OCI-LY7 (cell line): ENCODE results near the gene DNAH17. TPM values are rescaled to one million over a fixed set of nuclear protein-coding genes. Genes with fewer than 3 reads are reported as not detected.

Experiments
- BruUV-seq: library from RNA; stranded (reverse); fragments of 400-500 nt; replicated peaks from 2 replicates; lab custom pipeline; 2021; lab: Mats Ljungman, UMichigan
- CTCF ChIA-PET: fragments of 300-600 bp; sonication (Branson Sonifier 250); formaldehyde crosslinking; loops from one replicate; lab custom pipeline; 2022; ENCODE audit warnings: antibody characterized with exemption; ENCODE audit not compliant: unreplicated experiment; lab: Charles Lee
- POLR2A ChIA-PET: fragments of 300-600 bp; sonication (Branson Sonifier 250); formaldehyde crosslinking; loops from one replicate; lab custom pipeline; 2022; ENCODE audit warnings: antibody characterized with exemption; lab: Charles Lee
- DNase-seq: peaks from one replicate; pipeline ENCODE4 v3.0.0-alpha.2; 2015; ENCODE audit warnings: low spot score
- H2AFZ ChIP-seq: fragments of 200-600 bp; sonication (generic), shearing (Covaris generic); 2 replicates; pipeline ENCODE4 v1.6.1; 2014; ENCODE audit warnings: mild to moderate bottlenecking, antibody characterized with exemption, low read length, moderate library complexity
- H3K27ac ChIP-seq: fragments of 200-600 bp; sonication (generic); 2 replicates; pipeline ENCODE4 v1.5.1; 2014; ENCODE audit warnings: mixed run types, low read depth, mild to moderate bottlenecking, moderate library complexity, low read length, inconsistent platforms; ENCODE audit not compliant: poor library complexity, severe bottlenecking
- H3K36me3 ChIP-seq: fragments of 200-600 bp; sonication (generic); 2 replicates; pipeline ENCODE4 v1.6.1; 2014; ENCODE audit warnings: mild to moderate bottlenecking, antibody characterized with exemption, low read length, moderate library complexity, mixed read lengths; ENCODE audit not compliant: insufficient read depth
- H3K4me1 ChIP-seq: fragments of 200-600 bp; sonication (generic); 2 replicates; pipeline ENCODE4 v1.5.1; 2014; ENCODE audit warnings: mild to moderate bottlenecking, low read length; ENCODE audit not compliant: insufficient read depth, poor library complexity, severe bottlenecking
- H3K4me2 ChIP-seq: fragments of 200-600 bp; sonication (generic); 2 replicates; pipeline ENCODE4 v1.6.1; 2014; ENCODE audit warnings: mild to moderate bottlenecking, low read length
- H3K4me3 ChIP-seq: fragments of 200-600 bp; sonication (generic); 2 replicates; pipeline ENCODE4 v1.5.1; 2014; ENCODE audit warnings: mild to moderate bottlenecking, low read depth, low read length; ENCODE audit not compliant: poor library complexity, severe bottlenecking
- H3K79me2 ChIP-seq: fragments of 200-600 bp; sonication (generic); 2 replicates; pipeline ENCODE4 v1.6.1; 2016; ENCODE audit warnings: low read depth, mild to moderate bottlenecking, low read length, moderate library complexity, mixed read lengths; ENCODE audit not compliant: insufficient read depth
- H3K9me2 ChIP-seq: fragments of 200-600 bp; sonication (generic); 2 replicates; pipeline ENCODE4 v1.6.1; 2016; ENCODE audit warnings: mild to moderate bottlenecking, low read length, mixed read lengths; ENCODE audit not compliant: insufficient read depth
- H3K9me3 ChIP-seq: fragments of 200-600 bp; sonication (generic); 2 replicates; pipeline ENCODE4 v1.6.1; 2014; ENCODE audit warnings: mild to moderate bottlenecking, mixed run types, low read length, mixed read lengths
- H4K20me1 ChIP-seq: fragments of 200-600 bp; sonication (generic); 2 replicates; pipeline ENCODE4 v1.6.1; 2014; ENCODE audit warnings: mild to moderate bottlenecking, antibody characterized with exemption, low read length, moderate library complexity, mixed read lengths; ENCODE audit not compliant: insufficient read depth
- EZH2phosphoT487 ChIP-seq: fragments of 200-600 bp; sonication (generic); IDR thresholded peaks from 2 replicates; pipeline ENCODE4 v1.6.1; 2018; ENCODE audit warnings: low read depth, borderline replicate concordance, mild to moderate bottlenecking, mixed run types, antibody characterized with exemption, low read length, moderate library complexity, mixed read lengths
- intact Hi-C: fragments of 100-400 bp; cut with micrococcal nuclease; formaldehyde crosslinking; loops from one replicate; pipeline ENCODE4 v1.10.0; 2022; ENCODE audit not compliant: unreplicated experiment
- total RNA-seq, 2 experiments: library from RNA; depleted of rRNA in 1 of 2; stranded (reverse); fragments of >200 nt in 1 of 2; shearing (Covaris generic) in 1 of 2; gene quantifications; 2 replicates each; pipeline ENCODE4 v1.2.3, GENCODE V29; 2014 to 2022
- TF ChIP-seq, protein P1 (sequence below): fragments of 200-600 bp; sonication (generic); conservative IDR thresholded peaks from 2 replicates; pipeline ENCODE4 v1.5.1; 2014; ENCODE audit warnings: mild to moderate bottlenecking, antibody characterized with exemption, low read length, moderate library complexity, mixed read lengths

The DNAH17 gene
- total RNA-seq, 2 experiments from 2014 or later: 0.89 to 1.1 TPM

DNA sequence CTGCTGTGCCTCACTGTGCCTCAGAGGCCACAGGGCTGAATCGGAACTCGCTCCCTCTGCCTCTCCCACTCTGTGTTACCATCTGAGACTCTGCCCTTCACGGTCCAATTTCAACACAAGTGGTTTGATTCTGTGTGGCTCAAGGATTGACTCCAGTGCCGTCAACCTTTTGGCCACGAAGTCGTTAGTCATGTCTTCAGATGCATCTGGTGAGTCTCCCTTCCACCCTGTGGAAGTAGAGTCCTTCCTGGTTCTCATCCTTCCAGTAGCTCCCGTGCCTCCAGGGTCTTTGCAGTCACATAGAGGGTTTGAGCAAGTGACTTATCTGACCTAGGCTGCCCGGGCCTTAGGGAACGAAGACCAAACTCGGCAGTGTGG is 147.6 kb downstream of the DNAH17 start:
- Histone ChIP-seq H3K4me1 (no peaks in the 10 kb centered on the region), H3K79me2 (no peaks in the 10 kb centered on the region), H3K27ac (no peak overlapping the region), H3K36me3 (peaks cover 20% of the 10 kb centered on the region; the same call in 1 of the 2 replicates), H2AFZ (no peak overlapping the region), H4K20me1 (no peaks in the 10 kb centered on the region), H3K4me2 (no peak overlapping the region), H3K9me3 (no peaks in the 10 kb centered on the region), H3K4me3 (no peak overlapping the region), H3K9me2 (no peaks in the 10 kb centered on the region)
- intact Hi-C loops: no loop called here
- no peak for DNase-seq
- no TSS peak for BruUV-seq
- CTCF ChIA-PET: no interaction called here
- no peak for TF ChIP-seq EZH2phosphoT487
- TF ChIP-seq, protein P1, sequence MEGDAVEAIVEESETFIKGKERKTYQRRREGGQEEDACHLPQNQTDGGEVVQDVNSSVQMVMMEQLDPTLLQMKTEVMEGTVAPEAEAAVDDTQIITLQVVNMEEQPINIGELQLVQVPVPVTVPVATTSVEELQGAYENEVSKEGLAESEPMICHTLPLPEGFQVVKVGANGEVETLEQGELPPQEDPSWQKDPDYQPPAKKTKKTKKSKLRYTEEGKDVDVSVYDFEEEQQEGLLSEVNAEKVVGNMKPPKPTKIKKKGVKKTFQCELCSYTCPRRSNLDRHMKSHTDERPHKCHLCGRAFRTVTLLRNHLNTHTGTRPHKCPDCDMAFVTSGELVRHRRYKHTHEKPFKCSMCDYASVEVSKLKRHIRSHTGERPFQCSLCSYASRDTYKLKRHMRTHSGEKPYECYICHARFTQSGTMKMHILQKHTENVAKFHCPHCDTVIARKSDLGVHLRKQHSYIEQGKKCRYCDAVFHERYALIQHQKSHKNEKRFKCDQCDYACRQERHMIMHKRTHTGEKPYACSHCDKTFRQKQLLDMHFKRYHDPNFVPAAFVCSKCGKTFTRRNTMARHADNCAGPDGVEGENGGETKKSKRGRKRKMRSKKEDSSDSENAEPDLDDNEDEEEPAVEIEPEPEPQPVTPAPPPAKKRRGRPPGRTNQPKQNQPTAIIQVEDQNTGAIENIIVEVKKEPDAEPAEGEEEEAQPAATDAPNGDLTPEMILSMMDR: no peak
- POLR2A ChIA-PET: no interaction called here

DNA sequence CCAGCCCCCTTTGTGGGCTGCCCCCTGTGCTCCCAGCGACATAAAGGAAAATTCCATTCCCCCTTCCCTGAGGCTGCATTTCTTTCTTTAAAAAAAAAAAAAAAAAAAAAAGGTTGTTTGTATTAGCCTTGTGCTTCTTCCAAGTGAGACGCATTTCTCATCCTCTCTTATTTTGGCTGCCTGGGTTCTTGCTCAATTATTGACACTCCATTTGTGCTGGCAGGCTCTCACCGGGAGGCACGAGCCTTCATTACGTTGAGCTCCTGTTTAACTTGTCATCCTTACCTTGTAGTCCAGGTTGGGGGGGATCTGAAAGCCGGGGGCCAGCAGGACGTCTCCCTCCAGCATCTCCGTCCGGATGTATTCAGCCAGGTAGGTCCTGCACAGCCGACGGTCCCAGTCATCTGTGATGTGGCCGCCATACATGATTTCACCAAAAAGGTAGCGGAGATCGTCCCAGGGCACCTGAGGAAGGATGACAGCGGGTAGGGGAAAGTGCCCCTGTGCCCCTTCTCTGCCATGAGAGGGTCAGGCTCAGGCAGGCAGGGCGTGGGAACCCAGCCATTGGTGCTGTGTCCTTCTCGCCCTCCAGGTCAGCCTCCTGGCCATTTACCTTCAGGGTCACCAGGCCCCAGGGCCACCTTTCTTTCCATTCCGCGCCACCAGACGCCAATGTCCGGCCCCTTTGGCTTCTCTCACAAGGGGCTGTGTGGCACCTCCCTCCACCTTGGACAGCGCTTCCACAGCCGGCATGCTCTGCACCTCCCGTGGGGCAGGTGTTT is 148.2 kb downstream of the DNAH17 start:
- Histone ChIP-seq H3K4me3 (no peak overlapping the region), H3K4me2 (no peak overlapping the region), H3K9me3 (no peaks in the 10 kb centered on the region), H4K20me1 (no peaks in the 10 kb centered on the region), H3K4me1 (no peaks in the 10 kb centered on the region), H3K79me2 (no peaks in the 10 kb centered on the region), H2AFZ (no peak overlapping the region), H3K36me3 (peaks cover 25% of the 10 kb centered on the region; the same call in 1 of the 2 replicates), H3K27ac (no peak overlapping the region), H3K9me2 (no peaks in the 10 kb centered on the region)
- ChIA-PET POLR2A (interaction anchor here (0.6 kb wide), 3 partner anchors 20 to 739 kb away, joined by 3 to 6 read pairs (median 6); no protein-coding TSS in a partner anchor), CTCF (no interaction called here)
- intact Hi-C loops: no loop called here
- DNase-seq: no peak
- no TSS peak for BruUV-seq
- TF ChIP-seq, protein P1: no peak
- TF ChIP-seq EZH2phosphoT487: no peak

DNA sequence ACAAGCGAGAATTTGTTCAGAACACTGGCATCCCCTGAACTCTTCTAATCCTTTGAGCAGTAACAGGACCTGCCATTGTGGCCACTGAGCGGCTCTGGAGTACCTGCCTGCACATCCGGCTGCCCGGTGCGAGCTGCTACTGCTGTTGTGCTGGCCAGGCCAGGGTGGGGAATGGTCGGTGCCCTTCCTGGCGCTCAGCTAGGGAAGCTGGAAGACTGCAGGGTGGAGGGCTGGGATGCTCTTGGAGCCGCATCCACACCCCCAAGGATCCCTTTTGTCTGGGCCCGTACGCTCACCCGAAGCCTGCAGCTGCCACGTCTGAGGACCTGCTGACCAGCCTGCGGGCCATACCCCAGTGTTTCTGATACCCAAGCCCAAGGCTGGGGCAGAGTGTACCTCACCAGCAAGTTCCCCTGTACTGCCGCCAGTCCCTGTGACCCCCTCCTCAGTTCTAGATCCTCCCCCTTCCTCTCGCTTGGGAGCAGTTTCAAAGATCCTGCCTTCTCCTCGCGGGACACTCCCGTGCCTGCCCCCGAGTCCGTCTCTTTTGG is 149.1 kb downstream of the DNAH17 start:
- Histone ChIP-seq H3K79me2 (no peaks in the 10 kb centered on the region), H3K4me2 (no peak overlapping the region), H3K4me1 (no peaks in the 10 kb centered on the region), H3K36me3 (peaks cover 35% of the 10 kb centered on the region; the same call in 1 of the 2 replicates), H4K20me1 (no peaks in the 10 kb centered on the region), H2AFZ (no peak overlapping the region), H3K27ac (no peak overlapping the region), H3K4me3 (no peak overlapping the region), H3K9me2 (no peaks in the 10 kb centered on the region), H3K9me3 (no peaks in the 10 kb centered on the region)
- no peak for TF ChIP-seq EZH2phosphoT487
- TF ChIP-seq, protein P1: no peak
- no TSS peak for BruUV-seq
- ChIA-PET CTCF (no interaction called here), POLR2A (no interaction called here)
- intact Hi-C loops: no loop called here
- no peak for DNase-seq
